COR-L47 (cell line): ENCODE results near the gene CPS1.

ENCODE experiments used
- DNase-seq: peaks from one replicate; lab custom pipeline; 2025; lab: John Stamatoyannopoulos, UW

CPS1 gene

GRCh38 chr2:210606001-210606400 lies 49.6 kb downstream of the CPS1 start:
- peak; percentile 15 for DNase-seq

DNA sequence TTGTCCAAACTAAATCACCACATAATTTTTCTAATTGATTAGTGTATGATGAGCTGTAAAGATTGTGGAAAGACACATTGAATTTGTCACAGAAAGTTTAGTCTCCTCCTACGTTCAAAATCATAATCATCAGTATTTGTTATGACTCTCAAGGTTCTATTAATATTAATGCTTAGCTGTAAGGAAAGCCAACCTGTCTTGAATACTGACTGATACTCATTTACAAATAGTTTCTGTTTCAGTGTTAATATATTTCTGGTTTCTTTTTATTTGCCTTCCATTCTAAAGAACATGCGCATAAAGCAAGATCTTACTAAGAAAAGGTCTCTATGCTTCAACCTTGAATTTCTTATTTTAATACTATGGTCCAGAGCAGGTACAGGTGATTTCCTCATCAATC lies 55.1 kb downstream of the CPS1 start:
- DNase-seq = no peak

GRCh38 chr2:210616074-210616473 lies 59.7 kb downstream of the CPS1 start:
- no peak for DNase-seq

DNA sequence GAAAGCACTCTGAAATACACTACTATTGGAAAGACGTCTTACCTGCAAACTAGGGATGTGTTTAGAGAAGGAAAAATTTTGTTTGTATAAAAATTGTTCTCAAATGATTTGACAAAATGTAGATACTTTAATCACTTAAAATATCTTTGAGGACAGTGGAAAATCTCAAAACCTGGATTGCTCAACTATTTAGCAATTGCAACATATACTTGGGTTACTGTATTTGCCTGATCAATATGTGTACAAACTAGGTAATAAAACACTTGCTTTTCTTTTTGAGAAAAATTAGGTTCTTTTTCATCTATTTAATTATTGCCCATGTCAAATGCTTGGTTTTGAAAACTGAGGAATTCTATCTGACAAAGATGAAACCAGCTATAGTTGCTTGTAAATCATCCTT lies 60.9 kb downstream of the CPS1 start:
- no peak for DNase-seq

DNA sequence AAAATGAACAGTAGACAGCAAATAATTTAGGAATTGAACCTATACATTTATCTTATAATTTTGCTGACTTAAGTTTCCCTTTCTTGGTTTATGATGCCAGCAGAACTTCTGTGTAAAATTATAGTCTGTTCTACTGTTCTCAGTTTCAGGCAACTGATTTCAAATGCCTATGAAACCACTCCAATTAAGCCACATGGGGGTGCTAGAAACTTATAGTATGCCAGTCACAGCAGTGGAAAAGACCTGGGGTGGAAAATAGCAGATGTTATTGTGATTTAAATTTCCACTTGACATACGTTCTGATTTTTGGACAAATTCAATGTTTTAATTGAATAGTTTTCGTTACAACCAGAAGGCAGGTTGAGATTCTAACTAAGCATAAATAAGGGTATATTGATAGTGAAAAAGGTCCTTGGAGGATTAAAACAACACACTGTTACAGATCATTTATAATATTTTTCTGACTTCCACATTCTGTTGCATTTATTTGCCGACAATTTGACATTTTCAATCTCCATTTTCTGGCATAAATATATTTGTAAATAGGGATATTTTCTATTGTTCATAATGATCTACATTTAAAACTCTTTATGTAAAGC lies 61.4 kb downstream of the CPS1 start:
- peak; percentile 72 for DNase-seq

DNA sequence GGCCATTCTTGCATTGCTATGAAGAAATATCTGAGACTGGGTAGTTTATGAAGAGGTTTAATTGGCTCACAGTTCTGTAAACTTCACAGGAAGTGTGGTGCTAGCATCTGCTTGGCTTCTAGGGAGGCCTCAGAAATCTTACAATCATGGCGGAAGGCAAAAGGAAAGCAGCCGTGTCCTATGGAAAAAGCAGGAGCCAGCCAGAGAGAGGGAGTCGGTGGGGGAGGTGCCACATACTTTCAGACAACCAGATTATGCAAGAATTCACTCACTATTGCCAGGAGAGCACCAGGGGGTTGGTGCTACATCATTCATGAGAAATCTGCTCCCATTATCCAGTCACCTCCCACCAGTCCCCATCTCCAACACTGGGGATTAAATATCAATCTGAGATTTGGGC lies 64.1 kb downstream of the CPS1 start:
- no peak for DNase-seq

DNA sequence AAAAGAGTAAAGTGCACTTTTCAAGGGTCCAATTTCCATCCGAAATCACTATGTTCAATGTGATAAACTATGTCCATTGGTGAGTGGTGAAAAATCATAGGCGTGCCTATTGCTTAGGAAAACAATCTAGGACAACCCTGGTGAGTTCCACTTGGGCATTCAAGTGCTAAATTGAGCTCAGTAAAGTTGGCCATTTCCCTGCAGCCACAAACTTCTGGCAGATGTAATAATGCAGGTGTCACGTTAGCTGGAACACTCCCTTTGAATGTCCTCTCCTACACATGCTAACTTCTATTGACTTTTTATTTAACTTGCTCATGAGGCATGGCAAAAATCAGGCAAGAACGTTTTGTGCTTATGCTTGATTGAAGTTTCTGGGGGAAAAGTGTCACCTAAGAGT lies 67.1 kb downstream of the CPS1 start:
- DNase-seq = no peak

DNA sequence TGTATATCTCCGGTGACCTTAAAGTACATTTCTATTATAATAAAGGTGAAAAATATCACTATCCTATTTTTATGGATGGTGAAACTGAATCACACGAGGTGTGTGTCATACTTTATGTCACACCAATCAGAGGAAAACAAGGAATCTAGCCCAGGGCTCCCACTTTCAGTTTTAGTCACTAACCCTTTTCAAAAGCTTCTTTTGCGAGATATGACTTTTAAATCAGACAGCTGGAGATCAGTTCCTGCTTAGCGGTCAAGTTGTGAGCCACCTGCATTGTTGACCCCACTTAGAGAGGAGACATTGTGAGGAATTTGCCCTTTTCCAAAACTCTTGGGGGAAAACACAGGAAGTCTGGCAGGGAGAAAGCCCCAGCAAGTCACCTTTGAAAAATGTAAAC lies 70.5 kb downstream of the CPS1 start:
- DNase-seq = no peak

- DNase-seq = peak; percentile 39
Observed at GRCh38 chr2:210630873-210631560, 74.6 kb downstream of the CPS1 start.

GRCh38 chr2:210633699-210634098 lies 77.3 kb downstream of the CPS1 start:
- no peak for DNase-seq

- DNase-seq = no peak
Observed at GRCh38 chr2:210635257-210635656, 78.9 kb downstream of the CPS1 start.

- DNase-seq = no peak
Observed at GRCh38 chr2:210642333-210642732, 85.9 kb downstream of the CPS1 start.

- DNase-seq = no peak
Observed at GRCh38 chr2:210647151-210647550, 90.8 kb downstream of the CPS1 start.

DNA sequence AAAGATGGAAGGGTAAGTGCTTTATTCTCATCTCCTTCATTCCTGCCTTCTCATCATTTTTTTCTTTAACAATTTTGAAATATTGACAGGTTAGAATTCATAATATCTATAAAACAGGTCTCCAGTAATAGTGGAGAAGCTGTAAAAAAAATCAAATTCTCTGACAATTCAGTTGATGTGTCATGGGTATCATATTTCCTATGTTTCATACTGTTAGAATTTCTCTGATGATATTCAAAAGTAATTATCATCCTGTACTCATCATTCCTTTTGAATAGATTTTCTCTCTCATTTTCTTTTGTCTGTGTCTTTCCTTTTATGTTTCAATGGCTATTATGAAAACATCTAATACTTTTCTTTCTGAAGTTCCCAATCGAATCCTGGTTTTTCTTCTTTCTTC lies 97.7 kb downstream of the CPS1 start:
- DNase-seq = no peak

- no peak for DNase-seq
Observed at GRCh38 chr2:210655229-210655975, 99.0 kb downstream of the CPS1 start.

DNA sequence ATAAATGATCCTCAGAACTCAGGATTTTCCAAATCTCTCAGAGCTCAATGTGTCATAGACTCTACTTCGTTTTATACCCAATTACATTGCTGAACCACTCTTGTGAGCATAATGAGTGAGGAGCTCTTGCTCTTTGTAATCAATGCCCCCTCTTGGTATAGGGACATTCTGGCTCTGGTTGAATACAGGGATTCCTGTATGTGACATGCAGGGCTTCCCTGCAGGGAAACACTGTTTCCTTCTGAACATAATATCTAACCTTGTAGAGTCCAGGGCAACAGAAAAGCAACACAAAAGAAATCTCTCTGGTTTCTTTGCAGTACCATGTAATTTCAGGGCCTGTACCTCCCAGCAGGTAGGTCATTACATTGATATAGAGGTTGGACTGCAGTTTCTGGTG lies 101.5 kb downstream of the CPS1 start:
- DNase-seq = no peak

DNA sequence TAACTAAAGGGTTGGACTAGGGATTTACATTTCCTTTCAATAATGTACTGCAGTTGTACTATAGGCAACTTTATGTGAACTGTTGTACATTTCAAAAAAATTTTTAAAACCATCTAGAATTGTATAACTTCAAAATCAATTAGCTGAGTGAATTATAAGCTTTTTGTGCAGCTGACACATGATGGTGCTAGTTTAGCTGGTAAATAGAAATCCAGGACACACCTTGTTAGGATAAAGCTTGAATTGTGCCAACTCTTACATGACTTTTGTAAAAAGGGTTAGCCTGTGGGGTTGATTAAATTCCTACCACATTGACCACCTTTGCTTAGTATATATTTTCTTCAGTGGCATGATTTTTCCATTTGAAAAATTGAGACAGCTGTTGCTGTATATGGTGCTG lies 104.4 kb downstream of the CPS1 start:
- no peak for DNase-seq

- no peak for DNase-seq
Observed at GRCh38 chr2:210662560-210662959, 106.2 kb downstream of the CPS1 start.

- DNase-seq = peak; percentile 67
Observed at GRCh38 chr2:210663631-210664089, 107.3 kb downstream of the CPS1 start.

- DNase-seq = no peak
Observed at GRCh38 chr2:210667711-210668110, 111.3 kb downstream of the CPS1 start.

DNA sequence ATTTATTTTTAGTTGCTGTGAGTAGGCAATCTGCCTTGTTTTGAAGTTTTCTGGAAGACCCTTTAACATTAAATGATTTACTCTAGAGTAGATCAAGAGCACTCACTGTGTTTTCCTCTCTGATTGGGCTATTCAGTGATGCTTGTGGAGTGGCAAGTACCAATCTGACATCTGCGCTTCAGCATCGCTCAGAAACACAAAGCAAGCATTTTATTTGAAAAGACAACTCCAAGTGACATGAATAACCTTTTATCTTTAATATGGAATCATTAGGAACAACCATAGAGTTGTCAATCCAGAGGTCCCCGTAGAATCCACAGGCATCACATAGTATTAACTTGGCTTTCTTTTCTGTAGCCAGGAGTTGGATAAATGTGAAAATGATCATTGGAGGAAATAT lies 114.7 kb downstream of the CPS1 start:
- DNase-seq = no peak

DNA sequence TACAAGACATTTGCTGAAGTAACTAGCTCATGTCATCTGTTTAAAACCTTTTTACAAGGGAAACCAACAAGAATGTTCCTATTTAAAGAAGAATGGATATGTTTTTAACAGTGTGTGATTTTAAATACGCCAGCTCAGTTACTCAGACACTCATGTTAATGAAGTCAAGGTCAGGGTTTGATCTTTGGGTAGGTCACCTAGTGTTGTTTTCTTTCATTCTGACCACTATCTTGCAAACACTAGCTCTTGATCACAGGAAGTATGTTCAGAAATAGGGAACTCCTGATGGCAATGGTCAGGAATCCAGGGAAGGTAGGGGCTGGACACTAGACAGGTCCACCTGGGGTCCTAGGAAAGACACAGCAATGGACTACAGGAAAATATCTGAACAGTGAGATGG lies 116.7 kb downstream of the CPS1 start:
- DNase-seq = no peak

- DNase-seq = no peak
Observed at GRCh38 chr2:210676067-210676466, 119.7 kb downstream of the CPS1 start.
